HG02885 (cell line): ENCODE measurements around the gene SATB2.

Experiments used
- ATAC-seq: cut with Tn5 transposase; IDR thresholded peaks from one replicate; pipeline ENCODE4 v1.9.1; 2021; ENCODE audit warnings: mild to moderate bottlenecking; ENCODE audit not compliant: unreplicated experiment, poor library complexity

The SATB2 gene

DNA sequence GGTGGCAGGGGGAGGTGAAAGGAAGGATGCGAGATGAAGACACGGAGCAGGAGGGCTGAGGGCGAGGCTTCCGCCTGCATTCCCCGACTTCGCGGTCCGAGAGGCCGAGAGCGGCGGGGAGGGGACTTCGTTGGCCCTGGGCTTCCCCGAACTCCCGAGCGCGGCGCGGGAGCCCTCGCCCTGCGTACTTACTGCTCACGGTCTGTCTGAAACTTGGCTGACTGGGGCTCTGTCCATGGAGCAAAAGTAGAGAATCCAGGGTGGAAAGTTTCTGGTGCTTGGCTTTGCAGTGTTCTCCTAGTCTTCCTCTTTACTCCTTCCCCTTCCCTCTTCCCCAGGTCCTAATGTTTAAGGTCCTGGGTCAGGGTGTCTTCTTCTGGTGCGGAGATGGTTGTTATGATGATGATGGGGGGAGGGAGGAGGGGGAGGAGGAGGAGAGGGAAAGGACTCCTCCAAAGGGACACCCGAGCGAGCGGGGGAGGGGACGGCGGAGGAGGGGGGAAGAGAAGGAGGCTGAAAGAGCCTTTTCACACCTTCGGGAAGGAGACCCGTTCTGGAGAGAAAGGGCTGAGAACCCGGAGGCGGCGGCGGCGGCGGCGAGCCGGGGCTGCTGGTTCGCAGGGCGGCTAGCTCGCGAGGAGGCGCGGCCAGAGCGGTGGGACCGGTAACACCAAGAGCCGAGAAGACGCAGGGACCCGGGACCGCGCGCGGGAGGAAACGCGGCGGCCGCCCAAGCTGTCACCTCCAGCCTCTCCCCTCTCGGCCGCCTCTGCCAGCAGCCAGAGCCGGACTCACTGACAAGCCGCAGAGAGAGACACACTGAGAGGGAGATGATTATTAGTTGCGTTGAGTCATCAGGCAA is at the start of gene SATB2:
SATB2 (minus strand) TSS at position 793 of the 862 bp plus-strand sequence. CDS start 1,902 bp downstream, outside the sequence.
- no peak for ATAC-seq

DNA sequence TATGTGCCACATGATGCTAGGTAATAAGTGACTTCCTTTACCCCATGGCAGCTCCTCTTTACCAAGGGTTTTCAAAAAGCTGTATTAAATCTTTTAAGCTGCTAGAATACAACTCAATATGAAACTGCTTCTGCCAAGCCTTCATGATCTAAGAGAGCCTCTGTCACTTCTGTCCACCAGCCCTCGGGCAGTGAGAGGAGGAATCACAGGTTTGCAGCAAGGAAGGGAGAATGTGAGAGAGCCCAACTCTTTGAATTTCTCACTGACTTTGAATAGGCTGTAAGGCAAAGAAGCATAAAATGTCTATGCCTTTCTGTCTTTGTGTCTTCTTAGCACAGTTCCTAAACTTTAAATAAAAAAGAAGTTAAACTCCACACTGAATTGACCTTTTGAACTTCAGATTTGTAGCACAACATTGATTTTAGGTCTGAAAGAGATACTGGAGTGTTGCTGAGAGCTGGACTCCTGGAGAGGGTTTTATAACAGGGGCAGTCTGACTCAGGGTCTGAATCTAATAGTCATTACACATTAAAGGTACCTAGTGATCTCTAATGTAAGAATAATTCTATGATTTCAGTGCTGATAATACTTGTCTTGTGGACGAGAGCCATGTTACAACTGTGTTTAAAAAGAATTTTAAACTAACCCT is 48.1 kb upstream of the SATB2 start:
- ATAC-seq: no peak

DNA sequence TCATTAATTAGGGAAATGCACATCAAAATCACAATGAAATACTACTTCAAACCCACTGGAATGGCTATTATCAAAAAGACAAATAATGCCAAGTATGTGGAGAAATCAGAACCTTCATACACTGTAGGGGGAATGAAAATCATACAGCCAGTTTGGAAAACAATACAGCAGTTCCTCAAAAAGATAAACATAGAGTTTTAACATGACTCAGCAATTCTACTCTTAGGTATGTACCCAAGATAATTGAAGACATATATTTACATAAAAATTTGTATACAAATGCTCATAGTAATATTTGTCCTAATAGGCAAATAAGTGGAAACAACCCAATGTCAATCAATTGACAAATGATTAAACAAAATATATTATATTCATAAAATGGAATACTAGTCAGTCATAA is 45.4 kb upstream of the SATB2 start:
- no peak for ATAC-seq

- no peak for ATAC-seq
These were observed 41.3 kb upstream of the SATB2 start for GRCh38 chr2:199499005-199499404.

DNA sequence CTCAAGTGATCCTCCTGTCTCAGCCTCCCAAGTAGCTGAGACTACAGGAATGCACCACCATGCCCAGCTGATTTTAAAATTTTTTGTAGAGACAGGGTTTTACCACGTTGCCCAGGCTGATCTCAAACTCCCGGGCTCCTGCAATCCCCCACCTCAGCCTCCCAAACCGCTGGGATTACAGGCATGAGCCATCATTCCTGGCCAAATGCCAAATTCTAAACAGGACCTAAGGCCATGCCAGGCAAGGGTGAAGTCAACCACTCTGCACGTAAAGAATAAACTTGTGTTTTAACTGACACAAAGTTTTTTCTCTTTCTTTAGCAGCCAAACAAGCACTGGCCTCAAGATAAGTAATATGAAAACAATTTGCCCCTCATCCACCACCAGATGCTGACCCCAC is 37.4 kb upstream of the SATB2 start:
- ATAC-seq: no peak

DNA sequence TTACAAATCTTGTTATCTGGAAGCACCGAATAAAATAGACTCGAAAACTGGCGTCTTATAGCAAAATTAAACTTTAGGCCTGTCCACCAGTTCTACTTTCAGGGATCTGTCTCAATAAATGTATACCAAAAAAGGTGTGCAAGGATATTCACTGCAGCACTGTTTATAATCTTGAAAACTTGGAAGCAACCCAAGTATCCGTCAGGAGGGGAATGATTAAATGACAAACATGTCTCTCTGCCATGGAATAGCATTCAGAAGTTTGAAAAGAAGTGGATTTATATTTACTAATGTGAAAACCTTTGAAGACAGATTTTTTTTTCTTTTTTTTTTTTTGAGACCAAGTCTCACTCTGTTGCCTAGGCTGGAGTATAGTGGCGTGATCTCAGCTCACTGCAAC is 32.3 kb upstream of the SATB2 start:
- ATAC-seq: no peak

DNA sequence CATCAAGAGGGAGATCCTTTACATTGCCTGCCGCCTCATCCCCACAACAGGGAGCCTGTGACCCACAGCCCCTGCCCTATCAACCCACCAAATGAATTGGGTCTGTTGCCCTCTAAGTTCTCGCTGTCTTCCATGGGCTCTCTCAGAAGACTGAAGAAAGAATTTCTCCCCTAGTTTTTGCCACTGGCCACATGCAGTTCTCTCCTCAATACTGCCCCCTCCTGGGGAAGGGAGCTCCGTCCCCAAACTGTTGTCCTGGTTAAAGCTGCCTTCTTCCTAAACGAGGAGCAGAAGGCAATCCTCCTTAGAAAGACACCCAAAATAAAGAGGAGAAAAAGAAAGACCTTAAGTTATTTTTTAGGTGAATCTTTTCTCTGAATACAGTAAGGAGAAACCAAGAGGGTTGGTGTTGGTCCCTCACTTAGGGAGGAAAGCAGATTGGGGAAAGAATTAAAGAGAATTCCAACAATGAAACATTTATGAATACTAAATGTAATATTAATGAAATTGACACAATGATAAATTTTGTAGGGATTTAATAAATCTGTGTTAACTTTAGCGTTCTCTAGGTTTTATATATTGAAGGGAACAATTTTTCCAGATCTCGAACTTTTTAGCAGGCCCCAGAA is 31.1 kb upstream of the SATB2 start:
- peak; percentile 80 for ATAC-seq

- ATAC-seq: peak; percentile 72
These were observed 28.1 kb upstream of the SATB2 start for GRCh38 chr2:199485732-199486335.

GRCh38 chr2:199484927-199485326 is 27.2 kb upstream of the SATB2 start:
- ATAC-seq: no peak

GRCh38 chr2:199480966-199481365 is 23.2 kb upstream of the SATB2 start:
- no peak for ATAC-seq

DNA sequence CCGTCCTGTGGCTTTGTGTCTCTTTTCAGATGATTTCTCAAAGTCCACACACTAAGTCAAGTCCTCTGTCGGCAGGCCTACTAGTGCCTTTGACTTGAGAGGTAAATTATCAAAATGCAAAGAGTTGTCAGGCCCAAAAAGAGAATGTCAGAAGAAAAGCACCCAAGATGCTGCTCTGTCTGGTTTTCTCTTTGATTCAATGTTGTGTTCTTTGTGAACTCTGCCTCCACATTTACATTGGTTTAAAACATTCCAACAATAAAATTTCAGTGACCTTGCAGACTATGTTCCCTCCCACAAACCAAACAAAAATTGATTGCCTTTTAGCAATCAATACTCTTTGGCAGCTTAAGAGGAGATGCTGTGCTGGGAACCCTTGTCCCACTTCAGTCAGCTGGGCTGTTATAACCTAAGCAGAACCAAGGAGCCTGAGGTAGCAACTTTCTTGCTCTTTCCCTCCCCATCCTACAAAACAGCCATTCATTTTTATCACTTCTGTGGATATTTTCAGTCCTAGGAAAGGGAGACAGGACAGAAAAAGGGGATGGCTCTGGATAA is 19.6 kb upstream of the SATB2 start:
- ATAC-seq: no peak

GRCh38 chr2:199471443-199472057 is 13.8 kb upstream of the SATB2 start:
- ATAC-seq: peak; percentile 91

DNA sequence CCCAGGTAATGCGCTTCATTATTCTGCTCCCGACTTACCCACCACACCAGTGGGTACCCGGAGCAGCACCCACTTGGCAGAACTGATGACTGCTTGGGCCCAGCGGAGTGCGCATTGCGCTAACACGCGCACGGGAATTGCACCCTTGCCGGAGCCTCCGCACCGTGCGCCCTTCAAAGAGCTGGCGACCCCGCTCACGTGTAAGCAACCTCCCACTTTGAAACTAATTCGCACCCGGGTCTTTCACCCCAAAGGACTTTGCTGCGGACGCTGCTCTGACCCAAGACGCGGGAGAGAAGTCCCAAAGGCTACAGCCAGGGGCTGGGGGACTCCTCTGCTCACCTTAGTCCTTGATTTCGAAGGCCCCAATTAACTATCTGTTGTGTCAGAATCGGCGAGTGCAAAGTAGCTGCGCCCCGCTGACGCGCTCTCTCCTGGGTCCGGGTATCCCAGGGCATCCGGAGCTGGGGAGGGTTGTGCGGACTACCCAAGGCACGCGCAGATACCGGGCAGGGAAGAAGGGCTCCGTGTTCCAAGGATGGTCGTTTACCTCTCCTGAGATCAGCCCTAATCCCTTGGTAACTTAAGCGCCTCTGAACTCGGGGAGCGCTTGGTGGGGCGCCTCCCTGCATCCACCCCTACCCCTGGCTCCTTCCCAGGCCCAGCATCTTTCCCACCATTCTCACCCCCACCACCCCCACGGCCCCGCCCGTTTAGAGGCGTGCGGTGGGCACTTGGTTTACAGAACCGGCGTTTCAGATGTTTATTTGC is 13.1 kb upstream of the SATB2 start:
- ATAC-seq: no peak

DNA sequence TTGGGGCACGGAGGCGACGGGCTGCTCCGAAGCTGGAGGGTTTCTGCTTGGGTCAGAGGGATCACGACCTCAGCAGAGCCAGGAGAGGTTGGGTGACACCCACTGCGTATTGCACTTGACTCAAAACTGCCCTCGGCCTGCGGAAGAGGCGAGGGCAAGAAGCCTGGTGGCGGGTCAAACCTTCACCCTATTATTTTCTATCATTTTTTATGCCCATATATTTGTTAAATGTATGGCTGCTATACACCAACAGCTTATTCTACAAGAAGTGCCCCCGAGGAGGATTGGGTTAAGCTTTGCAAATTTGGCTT is 12.6 kb upstream of the SATB2 start:
- ATAC-seq: no peak

GRCh38 chr2:199469514-199470360 is 12.0 kb upstream of the SATB2 start:
- no peak for ATAC-seq

DNA sequence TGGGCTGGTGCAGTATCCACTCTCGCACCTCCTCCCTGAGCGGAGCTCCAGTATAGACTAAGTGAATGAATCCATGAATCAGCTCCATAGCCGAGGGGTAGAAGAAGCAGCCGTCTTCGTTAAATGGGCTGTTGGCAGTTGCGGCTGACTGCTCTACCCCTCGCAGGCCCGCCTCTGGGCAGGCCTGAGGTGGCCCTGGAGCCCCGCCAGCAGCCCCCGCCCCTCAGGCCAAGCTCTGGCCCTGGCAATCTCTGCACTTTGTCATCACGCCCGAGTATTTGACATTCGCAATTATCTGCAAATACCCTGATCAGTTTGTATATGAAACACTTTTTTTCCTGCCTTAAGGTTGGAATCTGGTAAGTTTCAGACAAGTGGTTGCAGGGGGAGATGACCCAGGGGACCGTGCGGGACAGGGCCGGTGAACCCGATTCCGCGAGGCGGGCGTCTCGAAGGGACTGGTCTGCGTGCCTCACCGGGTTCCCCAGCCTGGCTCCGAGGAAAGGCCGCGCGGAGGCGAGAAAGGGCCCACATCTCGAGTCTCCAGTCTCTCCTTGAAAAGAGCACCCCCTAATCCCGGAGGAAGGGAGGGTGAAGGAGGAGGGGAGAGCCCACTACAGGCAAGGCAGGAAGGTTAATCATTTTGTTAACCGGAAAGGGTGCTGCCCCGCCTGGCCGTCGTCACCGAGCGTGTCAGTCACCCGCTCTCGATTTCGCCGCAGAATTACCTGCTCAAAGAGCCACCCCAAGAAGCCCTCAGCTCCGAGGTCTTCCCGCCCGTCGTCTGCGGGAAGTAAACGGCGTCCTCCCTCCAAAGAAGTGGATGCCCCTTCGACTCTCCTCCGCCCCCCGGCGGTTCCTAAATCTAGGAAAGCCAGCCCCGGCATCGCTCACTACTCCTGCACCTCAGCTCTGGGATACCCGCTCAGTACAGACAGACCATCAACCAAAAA is 11.1 kb upstream of the SATB2 start:
- ATAC-seq: no peak

DNA sequence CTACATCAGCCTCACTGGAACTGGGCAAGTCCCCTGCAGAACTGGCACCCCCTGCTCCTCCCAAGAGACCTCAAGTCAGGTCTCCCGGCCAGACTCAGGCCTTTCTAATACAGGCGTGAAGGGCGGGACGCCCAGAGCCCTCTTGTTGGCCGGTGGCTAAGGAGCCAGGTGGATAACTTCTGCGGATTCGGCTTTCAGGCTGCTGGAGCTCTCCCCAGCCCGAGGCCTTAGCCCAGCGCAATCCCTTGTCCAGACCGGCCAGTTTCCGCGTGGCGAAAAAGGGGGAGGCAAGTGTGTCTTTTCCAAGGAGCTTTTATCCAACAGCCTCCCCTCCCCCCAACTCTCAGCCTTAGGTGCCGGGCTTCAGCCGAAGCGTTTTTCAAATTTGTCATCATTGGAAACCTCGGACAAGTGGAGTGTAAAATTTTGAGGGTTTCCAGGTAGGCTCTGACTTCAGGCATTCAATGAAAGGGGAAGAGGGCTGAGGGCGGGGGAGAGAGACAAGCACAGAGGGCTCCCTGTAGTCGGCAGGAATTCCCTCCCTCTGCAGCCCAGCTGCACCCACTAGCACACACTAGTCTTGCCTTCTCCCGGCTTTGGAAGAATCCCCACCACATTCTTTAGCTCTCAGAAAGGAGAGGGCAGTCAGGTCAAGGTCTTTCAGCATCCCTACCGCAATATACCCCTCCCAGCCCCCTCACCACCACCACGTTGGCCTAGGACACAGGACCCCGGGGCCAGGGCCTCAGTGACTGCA is 9.5 kb upstream of the SATB2 start:
- ATAC-seq: no peak
